ENCODE data around the gene CDO1.
"Not testable (repeated sequence)": the region's sequence is repeated elsewhere in the genome, so short reads cannot be mapped to it uniquely, and the experiment has no call there.

The CDO1 gene

GRCh38 chr5:115812372-115812771, 4.1 kb downstream of the CDO1 start:
- Histone ChIP-seq H3K18ac (ENCODE audit: low read length) (no peak overlapping the region), H4K8ac (ENCODE audit: low read depth, low read length) (no peak overlapping the region), H2AK5ac (ENCODE audit: low read length) (no peak overlapping the region), H3K56ac (ENCODE audit: low read length) (no peak overlapping the region), H3K9ac (ENCODE audit: low read length) (no peak overlapping the region), H3K4ac (ENCODE audit: low read depth, low read length) (no peak overlapping the region), H3K36me3 (ENCODE audit: control insufficient read depth, insufficient read depth, low read length) (no peaks in the 10 kb centered on the region), H3K23ac (ENCODE audit: low read length) (no peak overlapping the region), H2BK120ac (ENCODE audit: low read depth, low read length) (no peak overlapping the region), H3K79me1 (ENCODE audit: low read length) (no peaks in the 10 kb centered on the region), H2BK15ac (replicated peaks; ENCODE audit: low read depth) (no peak overlapping the region), H3K4me1 (ENCODE audit: control insufficient read depth, low read depth, low read length) (no peaks in the 10 kb centered on the region), H2BK5ac (ENCODE audit: low read length) (no peak overlapping the region), H4K5ac (ENCODE audit: low read length) (no peak overlapping the region), H3K27ac (ENCODE audit: low read depth, low read length) (no peak overlapping the region), H3K4me3 (ENCODE audit: low read length) (no peak overlapping the region), H3K4me2 (ENCODE audit: low read length) (no peak overlapping the region), H3K79me2 (ENCODE audit: control insufficient read depth, insufficient read depth, low read length) (no peaks in the 10 kb centered on the region), H3K27me3 (ENCODE audit: insufficient read depth, low read length, poor library complexity) (peaks cover 7% of the 10 kb centered on the region)
- no CpG with 5 or more reads among the region's 1 CpG for WGBS (ENCODE audit: extremely low coverage, insufficient coverage, low lambda C conversion rate)
- no peak for DNase-seq

- H3K56ac ChIP-seq (ENCODE audit: low read length): no peak overlapping the region
- no peak overlapping the region for H3K23ac ChIP-seq (ENCODE audit: low read length)
- H2AK5ac ChIP-seq (ENCODE audit: low read length): no peak overlapping the region
- no peak overlapping the region for H3K4me2 ChIP-seq (ENCODE audit: low read length)
- H3K4me3 ChIP-seq (ENCODE audit: low read length): no peak overlapping the region
- no peak overlapping the region for H3K4ac ChIP-seq (ENCODE audit: low read depth, low read length)
- no peaks in the 10 kb centered on the region for H3K4me1 ChIP-seq (ENCODE audit: control insufficient read depth, low read depth, low read length)
- H3K79me2 ChIP-seq (ENCODE audit: control insufficient read depth, insufficient read depth, low read length): no peaks in the 10 kb centered on the region
- H3K18ac ChIP-seq (ENCODE audit: low read length): no peak overlapping the region
- H2BK15ac ChIP-seq (replicated peaks; ENCODE audit: low read depth): no peak overlapping the region
- DNase-seq: no peak
- H3K36me3 ChIP-seq (ENCODE audit: control insufficient read depth, insufficient read depth, low read length): no peaks in the 10 kb centered on the region
- no peak overlapping the region for H2BK120ac ChIP-seq (ENCODE audit: low read depth, low read length)
- no peak overlapping the region for H3K27ac ChIP-seq (ENCODE audit: low read depth, low read length)
- H3K79me1 ChIP-seq (ENCODE audit: low read length): no peaks in the 10 kb centered on the region
- no peak overlapping the region for H4K5ac ChIP-seq (ENCODE audit: low read length)
- peaks cover 7% of the 10 kb centered on the region for H3K27me3 ChIP-seq (ENCODE audit: insufficient read depth, low read length, poor library complexity)
- no peak overlapping the region for H2BK5ac ChIP-seq (ENCODE audit: low read length)
- no peak overlapping the region for H3K9ac ChIP-seq (ENCODE audit: low read length)
- H4K8ac ChIP-seq (ENCODE audit: low read depth, low read length): no peak overlapping the region
These were observed 5.1 kb downstream of the CDO1 start for GRCh38 chr5:115811406-115811805.

- no peak overlapping the region for H2BK5ac ChIP-seq (ENCODE audit: low read length)
- DNase-seq: no peak
- no peaks in the 10 kb centered on the region for H3K79me2 ChIP-seq (ENCODE audit: control insufficient read depth, insufficient read depth, low read length)
- no peak overlapping the region for H3K9ac ChIP-seq (ENCODE audit: low read length)
- no peak overlapping the region for H3K4me2 ChIP-seq (ENCODE audit: low read length)
- H2AK5ac ChIP-seq (ENCODE audit: low read length): no peak overlapping the region
- H3K36me3 ChIP-seq (ENCODE audit: control insufficient read depth, insufficient read depth, low read length): no peaks in the 10 kb centered on the region
- no peak overlapping the region for H3K27ac ChIP-seq (ENCODE audit: low read depth, low read length)
- no peak overlapping the region for H4K8ac ChIP-seq (ENCODE audit: low read depth, low read length)
- H3K27me3 ChIP-seq (ENCODE audit: insufficient read depth, low read length, poor library complexity): peaks cover 7% of the 10 kb centered on the region
- H3K56ac ChIP-seq (ENCODE audit: low read length): no peak overlapping the region
- no peaks in the 10 kb centered on the region for H3K4me1 ChIP-seq (ENCODE audit: control insufficient read depth, low read depth, low read length)
- no peak overlapping the region for H4K5ac ChIP-seq (ENCODE audit: low read length)
- H3K79me1 ChIP-seq (ENCODE audit: low read length): no peaks in the 10 kb centered on the region
- no peak overlapping the region for H3K23ac ChIP-seq (ENCODE audit: low read length)
- H2BK120ac ChIP-seq (ENCODE audit: low read depth, low read length): no peak overlapping the region
- H3K4ac ChIP-seq (ENCODE audit: low read depth, low read length): no peak overlapping the region
- no peak overlapping the region for H3K18ac ChIP-seq (ENCODE audit: low read length)
- H3K4me3 ChIP-seq (ENCODE audit: low read length): no peak overlapping the region
- no peak overlapping the region for H2BK15ac ChIP-seq (replicated peaks; ENCODE audit: low read depth)
These were observed 5.7 kb downstream of the CDO1 start for GRCh38 chr5:115810761-115811160.

DNA sequence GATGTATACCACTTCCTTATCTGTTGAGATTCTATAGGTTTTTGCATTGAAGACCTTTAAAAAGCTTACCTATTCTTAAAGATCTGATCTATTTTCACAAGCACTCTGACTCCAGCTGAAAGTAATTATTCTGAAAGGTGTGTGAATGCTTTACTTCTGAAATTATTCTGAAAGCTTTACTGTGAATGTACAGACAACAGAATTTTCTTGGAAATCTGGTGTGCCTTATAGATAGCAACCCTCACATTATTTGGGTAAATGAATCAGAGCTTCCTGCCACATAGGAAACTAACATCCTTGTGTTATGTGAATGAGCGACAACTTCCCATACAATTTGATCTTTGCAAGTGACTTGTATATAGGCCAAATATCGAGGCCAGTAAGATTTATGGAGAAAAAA, 6.5 kb downstream of the CDO1 start:
- Histone ChIP-seq H2BK15ac (replicated peaks; ENCODE audit: low read depth) (no peak overlapping the region), H3K4me2 (ENCODE audit: low read length) (no peak overlapping the region), H3K4me3 (ENCODE audit: low read length) (no peak overlapping the region), H2AK5ac (ENCODE audit: low read length) (no peak overlapping the region), H3K79me2 (ENCODE audit: control insufficient read depth, insufficient read depth, low read length) (no peaks in the 10 kb centered on the region), H3K36me3 (ENCODE audit: control insufficient read depth, insufficient read depth, low read length) (no peaks in the 10 kb centered on the region), H2BK5ac (ENCODE audit: low read length) (no peak overlapping the region), H3K27me3 (ENCODE audit: insufficient read depth, low read length, poor library complexity) (peaks cover 3% of the 10 kb centered on the region), H3K9ac (ENCODE audit: low read length) (no peak overlapping the region), H4K5ac (ENCODE audit: low read length) (no peak overlapping the region), H4K8ac (ENCODE audit: low read depth, low read length) (no peak overlapping the region), H3K18ac (ENCODE audit: low read length) (no peak overlapping the region), H3K56ac (ENCODE audit: low read length) (no peak overlapping the region), H3K4ac (ENCODE audit: low read depth, low read length) (no peak overlapping the region), H3K23ac (ENCODE audit: low read length) (no peak overlapping the region), H3K4me1 (ENCODE audit: control insufficient read depth, low read depth, low read length) (no peaks in the 10 kb centered on the region), H2BK120ac (ENCODE audit: low read depth, low read length) (no peak overlapping the region), H3K79me1 (ENCODE audit: low read length) (no peaks in the 10 kb centered on the region), H3K27ac (ENCODE audit: low read depth, low read length) (no peak overlapping the region)
- WGBS (ENCODE audit: extremely low coverage, insufficient coverage, low lambda C conversion rate): no CpG with 5 or more reads among the region's 2 CpGs
- DNase-seq: no peak

DNA sequence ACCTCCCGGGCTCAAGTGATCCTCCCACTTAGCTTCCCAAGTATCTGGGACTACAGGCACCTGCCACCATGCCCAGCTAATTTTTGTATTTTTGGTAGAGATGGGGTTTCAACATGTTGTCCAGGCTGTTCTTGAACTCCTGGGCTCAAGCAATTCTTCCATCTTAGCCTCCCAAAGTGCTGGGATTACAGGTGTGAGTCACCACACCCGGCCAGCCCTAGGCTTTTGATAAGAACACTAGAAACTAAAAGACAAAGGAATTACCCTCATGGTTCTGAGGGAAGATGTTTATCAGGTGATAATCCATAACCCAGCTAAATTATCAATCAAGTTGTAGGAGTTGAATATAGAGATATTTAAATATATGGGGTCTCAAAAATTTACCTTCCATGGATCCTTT, 8.4 kb downstream of the CDO1 start:
- not testable (repeated sequence) for H4K8ac ChIP-seq (ENCODE audit: low read depth, low read length); H3K4me2 ChIP-seq (ENCODE audit: low read length); H4K5ac ChIP-seq (ENCODE audit: low read length); H3K4me3 ChIP-seq (ENCODE audit: low read length); H3K4me1 ChIP-seq (ENCODE audit: control insufficient read depth, low read depth, low read length); DNase-seq; H2BK5ac ChIP-seq (ENCODE audit: low read length); H2BK120ac ChIP-seq (ENCODE audit: low read depth, low read length); H3K9ac ChIP-seq (ENCODE audit: low read length); H2AK5ac ChIP-seq (ENCODE audit: low read length); H3K18ac ChIP-seq (ENCODE audit: low read length); H3K36me3 ChIP-seq (ENCODE audit: control insufficient read depth, insufficient read depth, low read length); H2BK15ac ChIP-seq (replicated peaks; ENCODE audit: low read depth); H3K79me1 ChIP-seq (ENCODE audit: low read length); H3K27me3 ChIP-seq (ENCODE audit: insufficient read depth, low read length, poor library complexity); H3K79me2 ChIP-seq (ENCODE audit: control insufficient read depth, insufficient read depth, low read length); H3K27ac ChIP-seq (ENCODE audit: low read depth, low read length); H3K56ac ChIP-seq (ENCODE audit: low read length); H3K4ac ChIP-seq (ENCODE audit: low read depth, low read length); H3K23ac ChIP-seq (ENCODE audit: low read length)
- WGBS (ENCODE audit: extremely low coverage, insufficient coverage, low lambda C conversion rate): no CpG with 5 or more reads among the region's 2 CpGs

- Histone ChIP-seq H3K4me2 (ENCODE audit: low read length) (no peak overlapping the region), H3K4me1 (ENCODE audit: control insufficient read depth, low read depth, low read length) (no peaks in the 10 kb centered on the region), H4K5ac (ENCODE audit: low read length) (no peak overlapping the region), H3K79me1 (ENCODE audit: low read length) (no peaks in the 10 kb centered on the region), H3K4me3 (ENCODE audit: low read length) (no peak overlapping the region), H3K27ac (ENCODE audit: low read depth, low read length) (no peak overlapping the region), H2BK5ac (ENCODE audit: low read length) (no peak overlapping the region), H3K56ac (ENCODE audit: low read length) (no peak overlapping the region), H3K4ac (ENCODE audit: low read depth, low read length) (no peak overlapping the region), H3K27me3 (ENCODE audit: insufficient read depth, low read length, poor library complexity) (no peaks in the 10 kb centered on the region), H2BK15ac (replicated peaks; ENCODE audit: low read depth) (no peak overlapping the region), H3K9ac (ENCODE audit: low read length) (no peak overlapping the region), H3K79me2 (ENCODE audit: control insufficient read depth, insufficient read depth, low read length) (no peaks in the 10 kb centered on the region), H4K8ac (ENCODE audit: low read depth, low read length) (no peak overlapping the region), H2BK120ac (ENCODE audit: low read depth, low read length) (no peak overlapping the region), H2AK5ac (ENCODE audit: low read length) (no peak overlapping the region), H3K36me3 (ENCODE audit: control insufficient read depth, insufficient read depth, low read length) (no peaks in the 10 kb centered on the region), H3K18ac (ENCODE audit: low read length) (no peak overlapping the region), H3K23ac (ENCODE audit: low read length) (no peak overlapping the region)
- no peak for DNase-seq
- no CpG with 5 or more reads among the region's 2 CpGs for WGBS (ENCODE audit: extremely low coverage, insufficient coverage, low lambda C conversion rate)
These were observed 8.8 kb downstream of the CDO1 start for GRCh38 chr5:115807654-115808052.

Measured in mesendoderm (in vitro differentiated cells).